ENCODE results near the gene TSPAN8. TPM values are rescaled to one million over a fixed set of nuclear protein-coding genes. Genes with fewer than 3 reads are reported as not detected.
A peak's percentile ranks its signal among the peaks of the same experiment; 100 is the strongest.

The TSPAN8 gene
- 1 to 10 TPM in 1 of 2 donors, under 1 TPM in 1; 0.68 to 1.2 TPM for total RNA-seq
- long read RNA-seq: 0 reads

- intact Hi-C loops (cut with DNase I): no loop called here
- no peak for ATAC-seq
- no peak for DNase-seq
Measured at GRCh38 chr12:71157601-71158233, at the start of gene TSPAN8. Gene TSPAN8, minus strand, starts transcription at chr12:71157999. Its CDS starts 321 bp downstream, at chr12:71157678.

GRCh38 chr12:71201136-71201679, 43.4 kb upstream of the TSPAN8 start:
- intact Hi-C loops (cut with DNase I): no loop called here
- DNase-seq (no peak), ATAC-seq (no peak)

GRCh38 chr12:71200706-71201105, 42.9 kb upstream of the TSPAN8 start:
- DNase-seq (no peak), ATAC-seq (no peak)
- intact Hi-C loops (cut with DNase I): no loop called here

- DNase-seq (no peak), ATAC-seq (no peak)
- intact Hi-C loops (cut with DNase I): no loop called here
Measured at GRCh38 chr12:71197460-71197859, 39.7 kb upstream of the TSPAN8 start.

GRCh38 chr12:71195338-71195896, 37.6 kb upstream of the TSPAN8 start:
- intact Hi-C loops (cut with DNase I): no loop called here
- ATAC-seq (no peak), DNase-seq (no peak)

GRCh38 chr12:71194657-71195056, 36.9 kb upstream of the TSPAN8 start:
- ATAC-seq: no peak
- intact Hi-C loops (cut with DNase I): no loop called here
- no peak for DNase-seq

GRCh38 chr12:71193041-71193440, 35.2 kb upstream of the TSPAN8 start:
- intact Hi-C loops (cut with DNase I): no loop called here
- DNase-seq (no peak), ATAC-seq (no peak)

GRCh38 chr12:71191509-71192196, 33.9 kb upstream of the TSPAN8 start:
- ATAC-seq (no peak), DNase-seq (no peak)
- intact Hi-C loops (cut with DNase I): no loop called here

GRCh38 chr12:71190822-71191221, 33.0 kb upstream of the TSPAN8 start:
- no peak for DNase-seq
- ATAC-seq: no peak
- intact Hi-C loops (cut with DNase I): no loop called here

- no peak for DNase-seq
- no peak for ATAC-seq
- intact Hi-C loops (cut with DNase I): no loop called here
Measured at GRCh38 chr12:71187379-71187778, 29.6 kb upstream of the TSPAN8 start.

- intact Hi-C loops (cut with DNase I): no loop called here
- ATAC-seq (no peak), DNase-seq (no peak)
Measured at GRCh38 chr12:71186571-71187288, 28.9 kb upstream of the TSPAN8 start.

GRCh38 chr12:71183846-71184245, 26.0 kb upstream of the TSPAN8 start:
- DNase-seq (no peak), ATAC-seq (peak in 1 of 2 donors; percentile 31)
- intact Hi-C loops (cut with DNase I): no loop called here

GRCh38 chr12:71183018-71183417, 25.2 kb upstream of the TSPAN8 start:
- ATAC-seq: peak; percentile 30 to 91
- DNase-seq: peak; percentile 30
- intact Hi-C loops (cut with DNase I): no loop called here

- intact Hi-C loops (cut with DNase I): no loop called here
- no peak for ATAC-seq
Measured at GRCh38 chr12:71178162-71178561, 20.4 kb upstream of the TSPAN8 start.

GRCh38 chr12:71174825-71175224, 17.0 kb upstream of the TSPAN8 start:
- DNase-seq (no peak), ATAC-seq (no peak)
- intact Hi-C loops (cut with DNase I): no loop called here

More at GRCh38 chr12:71178162-71178561, 20.4 kb upstream of the TSPAN8 start:
- no peak for DNase-seq

GRCh38 chr12:71174146-71174545, 16.3 kb upstream of the TSPAN8 start:
- intact Hi-C loops (cut with DNase I): no loop called here
- DNase-seq: no peak
- ATAC-seq: no peak

- intact Hi-C loops (cut with DNase I): no loop called here
- ATAC-seq: no peak
- DNase-seq: no peak
Measured at GRCh38 chr12:71170456-71170855, 12.7 kb upstream of the TSPAN8 start.

- intact Hi-C loops (cut with DNase I): no loop called here
- no peak for DNase-seq
- ATAC-seq: no peak
Measured at GRCh38 chr12:71169286-71169685, 11.5 kb upstream of the TSPAN8 start.

GRCh38 chr12:71166862-71167496, 9.2 kb upstream of the TSPAN8 start:
- intact Hi-C loops (cut with DNase I): no loop called here
- DNase-seq: no peak

More at GRCh38 chr12:71166862-71167496, 9.2 kb upstream of the TSPAN8 start:
- ATAC-seq: no peak
